ENCODE measurements around the gene EZH1.

DNA sequence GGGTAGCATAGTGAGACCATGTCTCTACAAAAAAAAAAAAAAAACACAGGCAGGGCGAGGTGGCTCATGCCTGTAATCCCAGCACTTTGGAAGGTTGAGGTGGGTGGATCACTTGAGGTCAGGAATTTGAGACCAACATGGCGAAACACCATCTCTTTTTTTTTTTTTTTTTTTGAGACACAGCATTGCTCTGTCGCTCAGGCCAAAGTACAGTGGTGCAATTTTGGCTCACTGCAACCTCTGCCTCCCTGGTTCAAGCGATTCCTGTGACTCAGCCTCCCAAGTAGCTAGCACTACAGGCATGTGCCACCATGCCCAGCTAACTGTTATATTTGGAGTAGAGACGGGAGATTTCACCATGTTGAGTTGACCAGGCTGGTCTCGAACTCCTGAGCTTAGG, 21.3 kb upstream of the EZH1 start:
- TF ChIP-seq POLR2A (IDR thresholded peaks at IDR 0.05; ENCODE audit: low read depth, low read length), result no peak
- TF ChIP-seq POLR2AphosphoS5 (IDR thresholded peaks at IDR 0.05; ENCODE audit: low read depth, low read length), result no peak
- TF ChIP-seq TAF1 (IDR thresholded peaks at IDR 0.05; ENCODE audit: borderline replicate concordance, low read depth, low read length), result no peak

Measured in GM12892 (cell line).